ENCODE measurements around the gene DEXI. TPM values are rescaled to one million over a fixed set of nuclear protein-coding genes. Genes with fewer than 3 reads are reported as not detected.

Gene DEXI
- total RNA-seq, 2 donors from 2014 or later: 31.5 to 32.0 TPM

GRCh38 chr16:10896165-10896564 lies 46.1 kb downstream of the DEXI start:
- no peak for DNase-seq
- H3K27me3 Mint-ChIP-seq (ENCODE audit: insufficient read depth): peaks cover 6% of the 10 kb centered on the region
- Histone ChIP-seq H3K27me3 (ENCODE audit: control insufficient read depth, insufficient read depth, low read length, poor library complexity, severe bottlenecking) (peaks cover 4% of the 10 kb centered on the region), H3K27ac (ENCODE audit: low read depth, low read length) (no peak overlapping the region), H3K4me1 (ENCODE audit: control insufficient read depth, insufficient read depth, low read length) (no peaks in the 10 kb centered on the region), H3K9ac (ENCODE audit: extremely low read depth, low read length, poor library complexity, severe bottlenecking) (no peak overlapping the region), H3K9me3 (ENCODE audit: control insufficient read depth, low read length) (no peaks in the 10 kb centered on the region), H3K4me3 (ENCODE audit: low read length) (no peak overlapping the region), H3K36me3 (ENCODE audit: control insufficient read depth, insufficient read depth, low read length) (no peaks in the 10 kb centered on the region)
- TF ChIP-seq CTCF (conservative IDR thresholded peaks at IDR 0.05): no peak
- H3K36me3 Mint-ChIP-seq (ENCODE audit: low read depth): no peaks in the 10 kb centered on the region
- H3K4me1 Mint-ChIP-seq: no peaks in the 10 kb centered on the region
- H3K27ac Mint-ChIP-seq: no peak overlapping the region
- H3K4me3 Mint-ChIP-seq: no peak overlapping the region
- H3K9me3 Mint-ChIP-seq: no peaks in the 10 kb centered on the region
- WGBS, 2 experiments (ENCODE audit: insufficient coverage in 1 of 2, insufficient read length in 1 of 2): 60 to 78% methylated on average over 1 to 2 of the region's 3 CpGs

- H3K27me3 ChIP-seq (ENCODE audit: control insufficient read depth, insufficient read depth, low read length, poor library complexity, severe bottlenecking): peaks cover 4% of the 10 kb centered on the region
- Mint-ChIP-seq H3K36me3 (ENCODE audit: low read depth) (no peaks in the 10 kb centered on the region), H3K4me3 (no peak overlapping the region), H3K9me3 (no peaks in the 10 kb centered on the region), H3K27ac (no peak overlapping the region), H3K4me1 (no peaks in the 10 kb centered on the region), H3K27me3 (ENCODE audit: insufficient read depth) (peaks cover 6% of the 10 kb centered on the region)
- no peak overlapping the region for H3K27ac ChIP-seq (ENCODE audit: low read depth, low read length)
- peak; percentile 96 for DNase-seq
- H3K36me3 ChIP-seq (ENCODE audit: control insufficient read depth, insufficient read depth, low read length): no peaks in the 10 kb centered on the region
- TF ChIP-seq CTCF (conservative IDR thresholded peaks at IDR 0.05): no peak
- H3K4me3 ChIP-seq (ENCODE audit: low read length): no peak overlapping the region
- WGBS, 2 experiments (ENCODE audit: insufficient coverage in 1 of 2, insufficient read length in 1 of 2): 27 to 50% methylated on average over 2 to 14 of the region's 17 CpGs
- no peaks in the 10 kb centered on the region for H3K4me1 ChIP-seq (ENCODE audit: control insufficient read depth, insufficient read depth, low read length)
- H3K9ac ChIP-seq (ENCODE audit: extremely low read depth, low read length, poor library complexity, severe bottlenecking): no peak overlapping the region
- H3K9me3 ChIP-seq (ENCODE audit: control insufficient read depth, low read length): no peaks in the 10 kb centered on the region
These were observed 47.0 kb downstream of the DEXI start for GRCh38 chr16:10895053-10895946.

- H3K27ac Mint-ChIP-seq: no peak overlapping the region
- Histone ChIP-seq H3K36me3 (ENCODE audit: control insufficient read depth, insufficient read depth, low read length) (no peaks in the 10 kb centered on the region), H3K27ac (ENCODE audit: low read depth, low read length) (no peak overlapping the region), H3K27me3 (ENCODE audit: control insufficient read depth, insufficient read depth, low read length, poor library complexity, severe bottlenecking) (peaks cover 4% of the 10 kb centered on the region), H3K9me3 (ENCODE audit: control insufficient read depth, low read length) (no peaks in the 10 kb centered on the region), H3K4me3 (ENCODE audit: low read length) (no peak overlapping the region), H3K9ac (ENCODE audit: extremely low read depth, low read length, poor library complexity, severe bottlenecking) (no peak overlapping the region), H3K4me1 (ENCODE audit: control insufficient read depth, insufficient read depth, low read length) (no peaks in the 10 kb centered on the region)
- no peaks in the 10 kb centered on the region for H3K4me1 Mint-ChIP-seq
- DNase-seq: no peak
- no peak overlapping the region for H3K4me3 Mint-ChIP-seq
- no peaks in the 10 kb centered on the region for H3K9me3 Mint-ChIP-seq
- H3K36me3 Mint-ChIP-seq (ENCODE audit: low read depth): no peaks in the 10 kb centered on the region
- TF ChIP-seq CTCF (conservative IDR thresholded peaks at IDR 0.05): peak; percentile 26
- WGBS, 2 experiments (ENCODE audit: insufficient coverage in 1 of 2, insufficient read length in 1 of 2): 82 to 85% methylated on average over 5 of the region's 5 CpGs
- peaks cover 10% of the 10 kb centered on the region for H3K27me3 Mint-ChIP-seq (ENCODE audit: insufficient read depth)
These were observed 49.4 kb downstream of the DEXI start for GRCh38 chr16:10892782-10893318.

Measured in endodermal cell (in vitro differentiated cells).